Karpas-422 (cell line): ENCODE data around the gene UBE2F. TPM values are rescaled to one million over a fixed set of nuclear protein-coding genes. Genes with fewer than 3 reads are reported as not detected.
A peak's percentile ranks its signal among the peaks of the same experiment; 100 is the strongest.

ENCODE experiments used
- DNase-seq: peaks from one replicate; pipeline ENCODE4 v3.0.0-alpha.2; 2015
- H2AFZ ChIP-seq: fragments of 200-600 bp; sonication (generic); 2 replicates; pipeline ENCODE4 v1.6.1; 2014; ENCODE audit warnings: antibody characterized with exemption, low read length, mixed read lengths
- H3K27ac ChIP-seq: fragments of 200-600 bp; sonication (generic); 2 replicates; pipeline ENCODE4 v1.5.1; 2014; ENCODE audit warnings: mild to moderate bottlenecking, low read length, moderate library complexity
- H3K27me3 ChIP-seq: fragments of 200-600 bp; sonication (generic); 2 replicates; pipeline ENCODE4 v1.6.1; 2014; ENCODE audit warnings: low read length, mixed read lengths
- H3K36me3 ChIP-seq: fragments of 200-600 bp; sonication (generic); 2 replicates; pipeline ENCODE4 v1.6.1; 2014; ENCODE audit warnings: low read length, mixed read lengths; ENCODE audit not compliant: insufficient read depth
- H3K4me1 ChIP-seq: fragments of 200-600 bp; sonication (generic); 2 replicates; pipeline ENCODE4 v1.6.1; 2014; ENCODE audit warnings: mild to moderate bottlenecking, low read length, mixed read lengths
- H3K4me2 ChIP-seq: fragments of 200-600 bp; sonication (generic); 2 replicates; pipeline ENCODE4 v1.6.1; 2014; ENCODE audit warnings: low read length, low read depth, mild to moderate bottlenecking; ENCODE audit not compliant: poor library complexity, severe bottlenecking
- H3K4me3 ChIP-seq: fragments of 200-600 bp; sonication (generic); 2 replicates; pipeline ENCODE4 v1.5.1; 2014; ENCODE audit warnings: mild to moderate bottlenecking, antibody characterized with exemption, low read length, mixed read lengths
- H3K79me2 ChIP-seq: fragments of 200-600 bp; sonication (generic); 2 replicates; pipeline ENCODE4 v1.6.1; 2014; ENCODE audit warnings: mild to moderate bottlenecking, low read length, mixed read lengths
- H3K9ac ChIP-seq: fragments of 200-600 bp; sonication (generic); 2 replicates; pipeline ENCODE4 v1.6.0; 2014; ENCODE audit warnings: low read length
- H3K9me2 ChIP-seq: fragments of 200-600 bp; sonication (generic), shearing (Covaris generic); replicated peaks from 2 replicates; pipeline ENCODE4 v1.6.0; 2014; ENCODE audit warnings: mild to moderate bottlenecking, low read length, moderate library complexity; ENCODE audit not compliant: insufficient read depth
- H3K9me3 ChIP-seq: fragments of 300-700, 200-600 bp; sonication (generic); 2 replicates; pipeline ENCODE4 v1.6.1; 2014; ENCODE audit warnings: low read length, mixed read lengths
- H4K20me1 ChIP-seq: fragments of 200-600 bp; sonication (generic); 2 replicates; pipeline ENCODE4 v1.6.1; 2014; ENCODE audit warnings: mild to moderate bottlenecking, antibody characterized with exemption, low read length, low read depth; ENCODE audit not compliant: insufficient read depth
- total RNA-seq: library from RNA; depleted of rRNA; stranded (reverse); fragments of >200 nt; shearing (Covaris generic); gene quantifications from 2 replicates; pipeline ENCODE4 v1.2.3, GENCODE V29; 2014; ENCODE audit warnings: low replicate concordance; rRNA removed

The UBE2F gene
- total RNA-seq: 52.2 and 63.3 TPM in 2 replicates

GRCh38 chr2:237966565-237967462 lies at the start of gene UBE2F:
UBE2F (plus strand) TSS chr2:237967014; CDS start chr2:237973108, 6,094 bp downstream.
- H3K79me2 ChIP-seq: peaks cover 44% of the 10 kb centered on the region
- peaks cover 26% of the 10 kb centered on the region for H4K20me1 ChIP-seq
- H3K27ac ChIP-seq: no peak within 1 kb of the TSS

GRCh38 chr2:237917696-237918374 lies 49.0 kb upstream of the UBE2F start:
- DNase-seq: no peak
- Histone ChIP-seq H3K36me3 (no peaks in the 10 kb centered on the region), H3K27me3 (no peaks in the 10 kb centered on the region), H3K4me2 (no peak overlapping the region), H3K9ac (no peak overlapping the region), H3K4me1 (no peaks in the 10 kb centered on the region), H3K9me3 (no peaks in the 10 kb centered on the region), H2AFZ (no peak overlapping the region), H3K4me3 (no peak overlapping the region), H4K20me1 (no peaks in the 10 kb centered on the region), H3K27ac (no peak overlapping the region), H3K79me2 (no peaks in the 10 kb centered on the region), H3K9me2 (no peaks in the 10 kb centered on the region)

More at GRCh38 chr2:237966565-237967462, at the start of gene UBE2F:
- Histone ChIP-seq H3K27me3 (no peaks in the 10 kb centered on the region), H3K4me3 (peak within 1 kb of the TSS; percentile 87), H3K9me2 (no peaks in the 10 kb centered on the region), H3K9ac (peak within 1 kb of the TSS; percentile 83), H3K36me3 (no peaks in the 10 kb centered on the region; the same call in 1 of the 2 replicates), H3K4me1 (peaks cover 37% of the 10 kb centered on the region), H3K9me3 (peaks cover 12% of the 10 kb centered on the region), H2AFZ (peak within 1 kb of the TSS; percentile 95), H3K4me2 (peak within 1 kb of the TSS; percentile 94)
- peak; percentile 99 for DNase-seq

- no peak overlapping the region for H3K4me2 ChIP-seq
- no peak overlapping the region for H2AFZ ChIP-seq
- no peak for DNase-seq
Measured at GRCh38 chr2:237919593-237919992, 47.2 kb upstream of the UBE2F start.

DNA sequence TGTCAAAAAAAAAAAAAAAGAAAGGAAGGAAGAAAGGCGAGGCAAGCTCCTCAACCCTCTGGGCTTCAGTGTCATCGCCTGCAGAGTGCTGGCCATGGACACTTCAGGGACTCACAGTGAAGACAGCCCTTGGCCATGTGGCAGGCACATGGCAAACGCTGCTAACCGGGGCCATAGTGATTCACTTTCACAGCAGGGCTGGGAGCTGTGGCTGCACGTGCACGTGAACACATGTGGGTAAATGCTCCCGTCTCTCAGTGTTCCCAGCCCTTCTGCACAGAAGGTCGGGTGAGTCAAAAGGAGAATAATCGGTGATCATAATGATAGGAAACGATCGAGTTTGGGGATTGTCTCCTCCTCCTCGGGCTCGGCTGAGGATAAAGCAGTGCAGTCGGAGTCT lies 46.1 kb upstream of the UBE2F start:
- Histone ChIP-seq H3K27me3 (no peaks in the 10 kb centered on the region), H2AFZ (no peak overlapping the region; the same call in 1 of the 2 replicates), H3K4me1 (peaks cover 4% of the 10 kb centered on the region), H3K9me3 (no peaks in the 10 kb centered on the region), H3K9me2 (no peaks in the 10 kb centered on the region), H3K27ac (no peak overlapping the region), H3K36me3 (no peaks in the 10 kb centered on the region), H4K20me1 (no peaks in the 10 kb centered on the region), H3K4me3 (no peak overlapping the region), H3K9ac (no peak overlapping the region), H3K79me2 (no peaks in the 10 kb centered on the region), H3K4me2 (no peak overlapping the region)
- no peak for DNase-seq

More at GRCh38 chr2:237919593-237919992, 47.2 kb upstream of the UBE2F start:
- Histone ChIP-seq H3K9me3 (no peaks in the 10 kb centered on the region), H4K20me1 (no peaks in the 10 kb centered on the region), H3K9me2 (no peaks in the 10 kb centered on the region), H3K9ac (no peak overlapping the region), H3K4me1 (peaks cover 4% of the 10 kb centered on the region), H3K79me2 (no peaks in the 10 kb centered on the region), H3K4me3 (no peak overlapping the region), H3K36me3 (no peaks in the 10 kb centered on the region), H3K27me3 (no peaks in the 10 kb centered on the region), H3K27ac (no peak overlapping the region)

DNA sequence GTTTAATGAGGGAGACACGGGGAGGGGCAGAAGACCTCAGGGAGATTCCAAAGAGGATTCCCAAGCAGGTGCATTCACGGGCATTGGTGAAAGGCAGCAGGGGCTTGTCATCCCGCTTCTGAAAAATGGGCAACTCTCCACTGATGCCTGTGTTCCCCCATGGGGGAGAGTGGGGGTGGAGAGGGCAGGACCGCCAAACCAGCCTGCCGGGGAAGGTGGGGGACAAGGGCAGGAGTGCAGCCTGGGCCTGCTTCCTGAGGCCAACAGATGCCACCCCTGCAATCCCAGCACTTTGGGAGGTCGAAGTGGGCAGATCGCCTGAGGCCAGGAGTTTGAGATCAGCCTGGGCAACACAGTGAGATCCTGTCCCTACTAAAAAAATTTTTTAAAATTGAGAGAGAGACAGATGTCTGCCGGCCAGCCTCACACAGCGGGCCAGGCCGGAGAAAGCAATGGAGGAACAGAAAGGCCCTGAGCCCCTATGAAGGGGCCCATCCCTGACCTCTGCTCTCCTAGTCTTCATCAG lies 44.8 kb upstream of the UBE2F start:
- DNase-seq: no peak
- no peak overlapping the region for H3K4me3 ChIP-seq
- H3K9me2 ChIP-seq: no peaks in the 10 kb centered on the region
- no peaks in the 10 kb centered on the region for H3K9me3 ChIP-seq
- H3K36me3 ChIP-seq: no peaks in the 10 kb centered on the region
- H3K4me1 ChIP-seq: peaks cover 4% of the 10 kb centered on the region
- no peaks in the 10 kb centered on the region for H4K20me1 ChIP-seq
- no peak overlapping the region for H3K9ac ChIP-seq
- H2AFZ ChIP-seq: no peak overlapping the region
- no peaks in the 10 kb centered on the region for H3K27me3 ChIP-seq
- H3K27ac ChIP-seq: no peak overlapping the region
- H3K4me2 ChIP-seq: no peak overlapping the region
- H3K79me2 ChIP-seq: no peaks in the 10 kb centered on the region

DNA sequence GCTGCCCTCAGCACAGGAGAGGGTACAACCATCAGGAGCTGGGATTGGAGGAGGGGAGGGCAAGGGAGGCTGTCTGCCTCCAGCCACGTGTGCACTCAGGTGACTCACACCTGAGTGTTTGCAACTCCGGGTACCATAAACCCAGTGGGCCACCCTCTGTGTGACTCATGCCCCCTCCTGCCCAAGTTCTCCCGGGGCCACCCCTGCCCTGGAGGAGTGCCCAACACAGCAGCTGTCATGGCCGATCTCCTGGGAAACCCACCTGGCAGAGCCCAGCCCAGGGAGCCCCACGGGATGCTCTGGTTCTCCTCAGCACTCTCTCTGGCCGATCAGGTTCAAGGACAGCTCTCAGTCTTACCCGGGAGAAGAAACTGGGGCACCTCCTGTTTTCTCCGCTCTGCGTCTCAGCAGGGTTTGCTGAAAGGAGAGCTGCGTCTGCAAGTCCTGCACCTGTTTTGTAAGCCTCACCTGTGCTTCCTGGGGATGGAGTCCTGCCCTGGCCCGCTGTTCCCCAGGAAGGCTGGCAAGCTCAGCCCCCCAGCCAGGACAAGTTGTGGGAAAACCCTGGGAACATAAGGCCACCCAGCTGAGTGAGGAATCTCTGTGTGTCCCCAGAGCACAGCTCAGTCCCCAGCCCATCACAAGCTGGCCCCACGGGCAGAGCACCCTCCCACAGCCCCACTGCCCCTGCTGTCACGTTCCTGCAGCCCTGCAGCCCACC lies 44.0 kb upstream of the UBE2F start:
- no peak for DNase-seq
- Histone ChIP-seq H2AFZ (no peak overlapping the region), H3K4me1 (peaks cover 4% of the 10 kb centered on the region), H4K20me1 (no peaks in the 10 kb centered on the region), H3K9me2 (no peaks in the 10 kb centered on the region), H3K9ac (no peak overlapping the region; the same call in 1 of the 2 replicates), H3K27ac (no peak overlapping the region), H3K36me3 (no peaks in the 10 kb centered on the region), H3K9me3 (no peaks in the 10 kb centered on the region), H3K4me3 (no peak overlapping the region), H3K27me3 (no peaks in the 10 kb centered on the region), H3K79me2 (no peaks in the 10 kb centered on the region), H3K4me2 (no peak overlapping the region)

DNA sequence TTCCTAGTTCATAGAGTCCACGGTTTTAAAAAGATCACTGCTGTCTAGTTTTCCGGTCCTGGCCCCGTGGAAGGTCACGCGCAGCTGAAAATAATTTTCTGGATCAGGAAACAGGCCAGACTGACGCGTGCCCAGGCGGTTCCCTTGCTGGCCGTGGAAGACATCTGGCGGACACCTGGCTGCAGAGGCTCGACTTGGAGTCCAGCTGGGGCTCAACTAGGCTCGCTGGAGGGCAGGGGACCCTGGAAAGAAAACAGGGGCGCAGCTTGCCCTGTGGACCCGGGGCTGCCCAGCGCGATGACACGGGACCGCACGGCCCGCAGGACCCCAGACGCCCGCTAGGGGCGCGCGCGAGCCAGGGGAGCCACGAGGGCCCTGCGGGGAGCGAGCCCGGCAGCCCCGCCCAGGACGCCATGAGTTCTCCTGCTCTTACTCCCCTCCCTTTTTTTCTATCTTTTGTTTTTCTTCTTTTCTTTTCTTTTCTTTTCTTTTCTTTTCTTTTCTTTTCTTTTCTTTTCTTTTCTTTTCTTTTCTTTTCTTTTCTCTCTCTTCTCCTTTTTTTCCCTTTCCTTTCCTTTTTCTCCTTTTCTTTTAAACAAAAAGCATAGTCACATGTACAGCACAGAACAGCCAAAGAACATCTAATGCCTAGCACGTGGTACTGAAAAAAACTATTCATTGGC lies 43.2 kb upstream of the UBE2F start:
- DNase-seq: peak; percentile 92
- Histone ChIP-seq H3K27ac (no peak overlapping the region), H3K36me3 (no peaks in the 10 kb centered on the region), H3K4me2 (peak overlapping the region; percentile 41), H4K20me1 (no peaks in the 10 kb centered on the region), H3K9me2 (no peaks in the 10 kb centered on the region), H3K4me1 (peaks cover 4% of the 10 kb centered on the region), H2AFZ (peak overlapping the region; percentile 54), H3K4me3 (no peak overlapping the region), H3K79me2 (no peaks in the 10 kb centered on the region), H3K27me3 (no peaks in the 10 kb centered on the region), H3K9ac (no peak overlapping the region; the same call in 1 of the 2 replicates), H3K9me3 (no peaks in the 10 kb centered on the region)
